Measurements from ENCODE around the gene ARHGAP9.

ARHGAP9 gene

GRCh38 chr12:57454213-57454565 is 25.5 kb downstream of the ARHGAP9 start:
- DNase-seq (ENCODE audit: insufficient read length, low spot score) (no peak), FAIRE-seq (no peak)
- TF ChIP-seq CTCF (IDR thresholded peaks at IDR 0.05; ENCODE audit: insufficient read depth, missing control alignments): no peak

GRCh38 chr12:57452937-57453509 is 26.6 kb downstream of the ARHGAP9 start:
- peak; percentile 95 for TF ChIP-seq CTCF (IDR thresholded peaks at IDR 0.05; ENCODE audit: insufficient read depth, missing control alignments)
- DNase-seq (ENCODE audit: insufficient read length, low spot score) (no peak), FAIRE-seq (no peak)

GRCh38 chr12:57452181-57452936 is 27.3 kb downstream of the ARHGAP9 start:
- FAIRE-seq (no peak), DNase-seq (ENCODE audit: insufficient read length, low spot score) (no peak)
- TF ChIP-seq CTCF (IDR thresholded peaks at IDR 0.05; ENCODE audit: insufficient read depth, missing control alignments): no peak

- FAIRE-seq: no peak
- TF ChIP-seq CTCF (IDR thresholded peaks at IDR 0.05; ENCODE audit: insufficient read depth, missing control alignments): no peak
- no peak for DNase-seq (ENCODE audit: insufficient read length, low spot score)
Observed at GRCh38 chr12:57451233-57451778, 28.4 kb downstream of the ARHGAP9 start.

- TF ChIP-seq CTCF (IDR thresholded peaks at IDR 0.05; ENCODE audit: insufficient read depth, missing control alignments): no peak
- DNase-seq (ENCODE audit: insufficient read length, low spot score): no peak
- FAIRE-seq: no peak
Observed at GRCh38 chr12:57450057-57450456, 29.6 kb downstream of the ARHGAP9 start.

- no peak for DNase-seq (ENCODE audit: insufficient read length, low spot score)
- no peak for TF ChIP-seq CTCF (IDR thresholded peaks at IDR 0.05; ENCODE audit: insufficient read depth, missing control alignments)
- FAIRE-seq: no peak
Observed at GRCh38 chr12:57449375-57449774, 30.3 kb downstream of the ARHGAP9 start.

GRCh38 chr12:57448669-57449068 is 31.0 kb downstream of the ARHGAP9 start:
- no peak for FAIRE-seq
- no peak for TF ChIP-seq CTCF (IDR thresholded peaks at IDR 0.05; ENCODE audit: insufficient read depth, missing control alignments)

More at GRCh38 chr12:57448669-57449068, 31.0 kb downstream of the ARHGAP9 start:
- no peak for DNase-seq (ENCODE audit: insufficient read length, low spot score)

All from D721Med (cell line).